ENCODE results near the gene CTSS. TPM values are rescaled to one million over a fixed set of nuclear protein-coding genes. Genes with fewer than 3 reads are reported as not detected.

CTSS gene
- total RNA-seq, 2 donors from 2014 or later, result 64.7 to 82.6 TPM

DNA sequence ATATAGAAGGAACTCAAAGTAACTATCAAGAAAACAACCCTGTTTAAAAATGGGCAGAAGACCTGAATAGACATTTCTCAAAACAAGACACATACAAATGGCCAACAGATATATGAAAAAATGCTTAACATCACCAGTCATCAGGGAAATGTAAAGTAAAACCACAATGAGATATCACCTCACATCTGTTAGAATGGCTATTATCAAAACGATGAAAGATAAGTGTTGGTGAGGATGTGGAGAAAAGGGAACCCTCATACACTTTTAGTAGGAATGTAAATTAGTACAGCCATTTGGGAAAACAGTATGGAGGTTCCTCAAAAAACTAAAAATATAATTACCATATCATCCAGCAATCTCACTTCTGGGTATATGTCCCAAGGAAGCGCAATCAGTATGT is 3.0 kb downstream of the CTSS start:
- peaks cover 4 to 5% of the 10 kb centered on the region in 2 donors for H3K4me1 ChIP-seq (ENCODE audit: control insufficient read depth in 1 of 2, low read depth in 2 of 2)
- ATAC-seq (ENCODE audit: insufficient number of reproducible peaks, low FRiP score, low read depth) (no peak), DNase-seq (ENCODE audit: low spot score) (no peak)
- H3K27ac ChIP-seq, result no peak overlapping the region
- TF ChIP-seq, protein P1, sequence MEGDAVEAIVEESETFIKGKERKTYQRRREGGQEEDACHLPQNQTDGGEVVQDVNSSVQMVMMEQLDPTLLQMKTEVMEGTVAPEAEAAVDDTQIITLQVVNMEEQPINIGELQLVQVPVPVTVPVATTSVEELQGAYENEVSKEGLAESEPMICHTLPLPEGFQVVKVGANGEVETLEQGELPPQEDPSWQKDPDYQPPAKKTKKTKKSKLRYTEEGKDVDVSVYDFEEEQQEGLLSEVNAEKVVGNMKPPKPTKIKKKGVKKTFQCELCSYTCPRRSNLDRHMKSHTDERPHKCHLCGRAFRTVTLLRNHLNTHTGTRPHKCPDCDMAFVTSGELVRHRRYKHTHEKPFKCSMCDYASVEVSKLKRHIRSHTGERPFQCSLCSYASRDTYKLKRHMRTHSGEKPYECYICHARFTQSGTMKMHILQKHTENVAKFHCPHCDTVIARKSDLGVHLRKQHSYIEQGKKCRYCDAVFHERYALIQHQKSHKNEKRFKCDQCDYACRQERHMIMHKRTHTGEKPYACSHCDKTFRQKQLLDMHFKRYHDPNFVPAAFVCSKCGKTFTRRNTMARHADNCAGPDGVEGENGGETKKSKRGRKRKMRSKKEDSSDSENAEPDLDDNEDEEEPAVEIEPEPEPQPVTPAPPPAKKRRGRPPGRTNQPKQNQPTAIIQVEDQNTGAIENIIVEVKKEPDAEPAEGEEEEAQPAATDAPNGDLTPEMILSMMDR (IDR thresholded peaks at IDR 0.05), result no peak
- no peak overlapping the region for H3K4me3 ChIP-seq
- no peaks in the 10 kb centered on the region for H3K9me3 ChIP-seq
- no peaks in the 10 kb centered on the region for H3K36me3 ChIP-seq
- no peaks in the 10 kb centered on the region for H3K27me3 ChIP-seq (replicated peaks; ENCODE audit: insufficient read depth)

DNA sequence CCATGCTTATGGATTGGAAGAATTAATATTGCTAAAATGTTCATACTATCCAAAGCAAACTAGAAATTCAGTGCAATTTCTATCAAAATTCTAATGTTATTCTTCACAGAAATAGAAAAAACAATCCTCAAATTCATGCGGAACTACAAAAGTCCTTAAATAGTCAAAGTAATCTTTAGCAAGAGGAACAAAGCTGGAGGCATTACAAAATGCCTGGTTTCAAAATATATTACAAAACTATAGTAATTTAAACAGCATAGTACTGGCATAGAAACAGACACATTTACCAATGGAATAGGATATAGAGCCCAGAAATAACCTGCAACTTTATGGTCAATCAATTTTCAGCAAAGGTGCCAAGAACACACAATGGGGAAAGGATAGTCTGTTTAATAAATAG is 3.8 kb downstream of the CTSS start:
- Histone ChIP-seq H3K27ac (no peak overlapping the region), H3K4me3 (no peak overlapping the region), H3K27me3 (replicated peaks; ENCODE audit: insufficient read depth) (no peaks in the 10 kb centered on the region), H3K9me3 (no peaks in the 10 kb centered on the region), H3K36me3 (no peaks in the 10 kb centered on the region), H3K4me1 (ENCODE audit: control insufficient read depth in 1 of 2, low read depth in 2 of 2) (peaks cover 4 to 5% of the 10 kb centered on the region in 2 donors)
- DNase-seq (ENCODE audit: low spot score) (no peak), ATAC-seq (ENCODE audit: insufficient number of reproducible peaks, low FRiP score, low read depth) (no peak)
- TF ChIP-seq, protein P1 (IDR thresholded peaks at IDR 0.05), result no peak

GRCh38 chr1:150760013-150760412 is 5.6 kb downstream of the CTSS start:
- TF ChIP-seq, protein P1 (IDR thresholded peaks at IDR 0.05), result no peak
- Histone ChIP-seq H3K9me3 (no peaks in the 10 kb centered on the region), H3K27ac (no peak overlapping the region), H3K4me3 (no peak overlapping the region), H3K27me3 (replicated peaks; ENCODE audit: insufficient read depth) (no peaks in the 10 kb centered on the region), H3K36me3 (no peaks in the 10 kb centered on the region), H3K4me1 (ENCODE audit: control insufficient read depth in 1 of 2, low read depth in 2 of 2) (peaks cover 0 to 5% of the 10 kb centered on the region in 2 donors)
- ATAC-seq (ENCODE audit: insufficient number of reproducible peaks, low FRiP score, low read depth), result no peak
- no peak for DNase-seq (ENCODE audit: low spot score)

DNA sequence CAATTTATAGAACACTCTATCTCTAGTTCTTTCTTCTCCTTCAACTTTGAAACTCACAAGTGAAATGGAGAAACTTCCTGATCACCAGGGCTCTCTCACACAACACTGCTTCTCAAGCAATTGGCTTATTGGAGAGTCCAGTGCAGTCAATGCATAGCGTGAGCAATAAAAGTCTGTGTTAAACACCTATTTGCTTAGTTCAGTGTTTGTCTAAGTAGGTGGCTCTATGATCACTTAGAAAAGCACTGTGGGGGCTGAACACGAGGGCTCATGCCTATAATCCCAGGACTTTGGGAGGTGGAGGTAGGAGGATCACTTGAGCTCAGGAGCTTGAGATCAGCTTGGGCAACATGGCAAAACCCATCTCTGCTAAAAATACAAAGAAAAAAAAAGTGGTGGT is 12.2 kb downstream of the CTSS start:
- no peak overlapping the region for H3K27ac ChIP-seq
- ATAC-seq (ENCODE audit: insufficient number of reproducible peaks, low FRiP score, low read depth) (no peak), DNase-seq (ENCODE audit: low spot score) (no peak)

GRCh38 chr1:150751443-150751842 is 14.1 kb downstream of the CTSS start:
- Histone ChIP-seq H3K27ac (no peak overlapping the region), H3K9me3 (no peaks in the 10 kb centered on the region), H3K36me3 (peaks cover 5% of the 10 kb centered on the region), H3K4me1 (ENCODE audit: control insufficient read depth in 1 of 2, low read depth in 2 of 2) (no peaks in the 10 kb centered on the region), H3K27me3 (replicated peaks; ENCODE audit: insufficient read depth) (no peaks in the 10 kb centered on the region), H3K4me3 (no peak overlapping the region)
- ATAC-seq (ENCODE audit: insufficient number of reproducible peaks, low FRiP score, low read depth), result no peak
- TF ChIP-seq, protein P1 (IDR thresholded peaks at IDR 0.05), result no peak
- no peak for DNase-seq (ENCODE audit: low spot score)

More for the DNA sequence above, 12.2 kb downstream of the CTSS start:
- no peak overlapping the region for H3K4me3 ChIP-seq
- H3K36me3 ChIP-seq, result peaks cover 5% of the 10 kb centered on the region
- no peaks in the 10 kb centered on the region for H3K9me3 ChIP-seq
- TF ChIP-seq, protein P1 (IDR thresholded peaks at IDR 0.05), result no peak
- no peaks in the 10 kb centered on the region for H3K4me1 ChIP-seq (ENCODE audit: control insufficient read depth in 1 of 2, low read depth in 2 of 2)
- no peaks in the 10 kb centered on the region for H3K27me3 ChIP-seq (replicated peaks; ENCODE audit: insufficient read depth)

Measured in thoracic aorta (tissue), 2 donors.